Measurements from ENCODE around the gene DRAXIN.

DNA sequence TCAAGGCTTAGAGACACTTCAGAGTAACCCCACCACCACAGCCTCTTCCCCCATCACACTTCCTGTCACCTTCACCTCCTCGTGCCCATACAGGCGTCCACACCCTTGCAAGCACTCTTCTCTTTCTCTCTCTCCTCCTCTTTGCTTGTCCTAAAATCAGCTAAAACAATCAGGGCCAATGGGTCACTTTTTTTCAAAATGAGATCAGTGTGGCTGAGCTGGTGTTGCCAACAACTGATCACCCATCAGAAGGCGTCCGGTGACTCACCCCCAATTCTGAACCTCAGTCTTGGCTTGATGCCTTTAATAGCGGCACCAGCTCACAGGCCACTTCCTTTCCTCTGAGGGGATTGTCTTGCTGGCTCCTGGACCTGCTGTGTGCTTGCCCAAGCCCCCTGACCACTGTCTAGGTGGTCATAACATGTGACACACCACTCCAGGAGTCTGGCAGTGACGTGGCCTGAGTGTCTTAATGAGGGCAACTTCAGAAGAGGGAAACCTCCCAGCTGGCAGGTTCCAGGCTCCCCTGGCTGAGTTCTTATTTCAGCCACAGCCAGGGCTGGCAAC lies 1.6 kb downstream of the DRAXIN start:
- TF ChIP-seq POLR2A (IDR thresholded peaks at IDR 0.05; ENCODE audit: low read depth), result no peak
- no peak for TF ChIP-seq EP300 (IDR thresholded peaks at IDR 0.05)
- TF ChIP-seq, protein P1, sequence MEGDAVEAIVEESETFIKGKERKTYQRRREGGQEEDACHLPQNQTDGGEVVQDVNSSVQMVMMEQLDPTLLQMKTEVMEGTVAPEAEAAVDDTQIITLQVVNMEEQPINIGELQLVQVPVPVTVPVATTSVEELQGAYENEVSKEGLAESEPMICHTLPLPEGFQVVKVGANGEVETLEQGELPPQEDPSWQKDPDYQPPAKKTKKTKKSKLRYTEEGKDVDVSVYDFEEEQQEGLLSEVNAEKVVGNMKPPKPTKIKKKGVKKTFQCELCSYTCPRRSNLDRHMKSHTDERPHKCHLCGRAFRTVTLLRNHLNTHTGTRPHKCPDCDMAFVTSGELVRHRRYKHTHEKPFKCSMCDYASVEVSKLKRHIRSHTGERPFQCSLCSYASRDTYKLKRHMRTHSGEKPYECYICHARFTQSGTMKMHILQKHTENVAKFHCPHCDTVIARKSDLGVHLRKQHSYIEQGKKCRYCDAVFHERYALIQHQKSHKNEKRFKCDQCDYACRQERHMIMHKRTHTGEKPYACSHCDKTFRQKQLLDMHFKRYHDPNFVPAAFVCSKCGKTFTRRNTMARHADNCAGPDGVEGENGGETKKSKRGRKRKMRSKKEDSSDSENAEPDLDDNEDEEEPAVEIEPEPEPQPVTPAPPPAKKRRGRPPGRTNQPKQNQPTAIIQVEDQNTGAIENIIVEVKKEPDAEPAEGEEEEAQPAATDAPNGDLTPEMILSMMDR (IDR thresholded peaks at IDR 0.05), result no peak
